Activated naive CD8-positive, alpha-beta T cell (primary cell): ENCODE data around the gene VSIG8.
"Not testable (repeated sequence)": the region's sequence is repeated elsewhere in the genome, so short reads cannot be mapped to it uniquely, and the experiment has no call there.

Experiments used
- H3K27ac Mint-ChIP-seq: one replicate; pipeline ENCODE4 v1.8.0; 2021; ENCODE audit warnings: mixed read lengths
- H3K27me3 Mint-ChIP-seq: one replicate; pipeline ENCODE4 v1.8.0; 2021; ENCODE audit warnings: mixed read lengths
- H3K36me3 Mint-ChIP-seq: one replicate; pipeline ENCODE4 v1.8.0; 2021; ENCODE audit warnings: mixed read lengths
- H3K4me1 Mint-ChIP-seq: one replicate; pipeline ENCODE4 v1.8.0; 2021; ENCODE audit warnings: low read depth, mixed read lengths
- H3K4me3 Mint-ChIP-seq: one replicate; pipeline ENCODE4 v1.8.0; 2021; ENCODE audit warnings: mild to moderate bottlenecking, mixed read lengths
- H3K9me3 Mint-ChIP-seq: one replicate; pipeline ENCODE4 v1.8.0; 2021; ENCODE audit warnings: low read depth, mixed read lengths

VSIG8 gene

GRCh38 chr1:159862557-159862956, at the start of gene VSIG8:
TSS of gene VSIG8 (minus strand) at chr1:159862657. CDS start at chr1:159862521, 136 bp downstream.
- Mint-ChIP-seq H3K4me1 (peaks cover 12% of the 10 kb centered on the region), H3K27me3 (no peaks in the 10 kb centered on the region), H3K27ac (no peak within 1 kb of the TSS), H3K36me3 (no peaks in the 10 kb centered on the region), H3K4me3 (no peak within 1 kb of the TSS), H3K9me3 (no peaks in the 10 kb centered on the region)

DNA sequence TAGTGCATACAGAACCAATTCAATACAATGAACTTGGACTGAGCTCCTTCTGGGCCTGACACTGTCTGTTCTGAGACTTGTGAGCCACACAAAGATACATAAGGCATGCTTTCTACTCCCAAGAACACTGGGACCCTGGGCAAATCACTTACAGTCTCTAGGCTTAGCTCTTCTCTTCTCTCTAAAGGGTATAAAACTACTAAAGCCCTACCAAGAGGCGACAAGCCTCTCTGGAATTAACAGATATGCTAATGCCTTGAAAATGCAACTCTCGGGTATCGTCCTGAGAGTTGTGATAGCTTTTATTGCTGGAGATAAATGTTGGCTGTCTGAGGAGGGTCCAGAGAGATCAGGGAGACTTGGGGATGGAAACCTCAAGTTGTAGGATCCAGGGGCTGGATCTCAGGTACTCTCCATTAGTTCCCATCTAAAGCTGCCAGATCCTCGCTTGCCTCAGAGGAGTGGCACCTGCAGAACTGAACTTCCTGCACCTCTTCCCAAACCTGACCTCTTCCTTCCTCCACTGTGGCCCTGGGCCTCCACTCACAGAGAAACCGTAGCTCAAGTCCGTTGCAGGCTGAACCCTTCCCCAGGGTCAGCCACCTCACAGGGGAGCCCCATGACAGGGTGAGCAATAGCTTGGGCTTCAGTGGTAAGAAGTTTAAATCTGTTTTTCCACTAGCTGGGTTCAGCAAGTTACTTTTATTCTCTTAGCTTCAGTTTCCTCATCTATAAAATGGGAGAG, 49.0 kb upstream of the VSIG8 start:
- Mint-ChIP-seq H3K4me3 (peak overlapping the region; percentile 20), H3K4me1 (peaks cover 63% of the 10 kb centered on the region), H3K36me3 (peaks cover 3% of the 10 kb centered on the region), H3K27ac (peak overlapping the region; percentile 89), H3K27me3 (no peaks in the 10 kb centered on the region), H3K9me3 (no peaks in the 10 kb centered on the region)

- Mint-ChIP-seq H3K4me3 (no peak overlapping the region), H3K4me1 (peaks cover 48% of the 10 kb centered on the region), H3K36me3 (peaks cover 5% of the 10 kb centered on the region), H3K27me3 (no peaks in the 10 kb centered on the region), H3K27ac (no peak overlapping the region), H3K9me3 (peaks cover 3% of the 10 kb centered on the region)
Measured at GRCh38 chr1:159908031-159908940, 45.8 kb upstream of the VSIG8 start.

- Mint-ChIP-seq H3K27me3 (no peaks in the 10 kb centered on the region), H3K4me1 (peaks cover 36% of the 10 kb centered on the region), H3K27ac (peak overlapping the region; percentile 25), H3K4me3 (no peak overlapping the region), H3K36me3 (peaks cover 5% of the 10 kb centered on the region), H3K9me3 (peaks cover 3% of the 10 kb centered on the region)
Measured at GRCh38 chr1:159906960-159907359, 44.5 kb upstream of the VSIG8 start.

- not testable (repeated sequence) for H3K4me3 Mint-ChIP-seq, H3K27me3 Mint-ChIP-seq, H3K36me3 Mint-ChIP-seq, H3K4me1 Mint-ChIP-seq, H3K9me3 Mint-ChIP-seq, H3K27ac Mint-ChIP-seq
Measured at GRCh38 chr1:159904036-159904435, 41.6 kb upstream of the VSIG8 start.

DNA sequence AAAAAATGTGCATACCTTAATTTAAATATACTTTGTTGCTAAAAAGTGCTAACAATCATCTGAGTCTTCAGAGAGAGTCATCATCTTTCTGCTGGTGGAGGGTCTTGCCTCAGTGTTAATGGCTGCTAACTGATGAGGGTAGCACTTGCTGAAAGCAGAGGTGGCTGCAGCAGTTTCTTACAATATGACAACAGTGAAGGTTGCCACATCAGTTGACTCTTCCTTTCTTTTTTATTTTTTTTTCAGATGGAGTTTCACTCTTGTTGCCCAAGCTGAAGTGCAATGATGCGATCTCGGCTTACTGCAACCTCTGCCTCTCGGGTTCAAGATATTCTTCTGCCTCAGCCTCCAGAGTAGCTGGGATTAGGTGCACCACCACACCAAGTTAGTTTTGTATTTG, 40.1 kb upstream of the VSIG8 start:
- Mint-ChIP-seq H3K27me3 (no peaks in the 10 kb centered on the region), H3K36me3 (peaks cover 5% of the 10 kb centered on the region)

GRCh38 chr1:159900755-159901360, 38.4 kb upstream of the VSIG8 start:
- Mint-ChIP-seq H3K27me3 (no peaks in the 10 kb centered on the region), H3K36me3 (peaks cover 5% of the 10 kb centered on the region), H3K9me3 (peaks cover 3% of the 10 kb centered on the region), H3K4me1 (no peaks in the 10 kb centered on the region), H3K4me3 (no peak overlapping the region), H3K27ac (no peak overlapping the region)

More for the DNA sequence above, 40.1 kb upstream of the VSIG8 start:
- Mint-ChIP-seq H3K27ac (no peak overlapping the region), H3K4me3 (no peak overlapping the region), H3K4me1 (peaks cover 6% of the 10 kb centered on the region), H3K9me3 (peaks cover 3% of the 10 kb centered on the region)

DNA sequence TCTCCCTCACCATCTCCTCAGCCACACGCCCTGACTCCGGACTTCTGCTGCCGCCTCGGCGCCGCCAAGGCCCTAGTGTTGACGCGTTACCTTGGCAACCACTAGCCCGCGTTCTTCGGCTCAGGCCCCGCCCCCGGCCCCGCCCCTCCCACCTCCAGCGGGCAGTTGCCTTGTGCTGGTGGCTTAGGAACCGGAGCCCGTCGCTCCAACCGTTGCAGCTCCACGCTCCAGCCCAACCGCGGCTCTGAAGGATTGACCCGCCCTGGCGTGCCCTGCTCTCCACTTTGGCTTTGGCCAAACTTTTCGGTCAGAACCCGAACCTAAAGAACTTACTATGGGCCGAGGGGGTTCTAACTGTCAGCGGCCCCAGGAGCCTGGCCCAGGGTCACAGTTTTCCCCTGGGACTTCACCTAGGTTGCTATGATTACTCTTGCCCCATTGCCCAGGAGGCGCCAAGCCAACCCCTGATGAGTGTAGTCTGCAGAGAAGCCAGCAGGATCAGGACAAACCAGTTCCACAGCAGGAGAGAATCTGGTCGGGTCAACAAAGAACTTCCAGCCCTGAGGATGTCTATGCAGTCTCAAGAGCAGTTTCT, 37.7 kb upstream of the VSIG8 start, which contains the start of gene CFAP45:
Gene CFAP45 (minus strand): TSS at position 80 of the 595 bp plus-strand sequence. CDS start 67 bp downstream, at position 13.
- Mint-ChIP-seq H3K27me3 (no peaks in the 10 kb centered on the region), H3K36me3 (peaks cover 5% of the 10 kb centered on the region), H3K4me3 (no peak within 1 kb of the TSS), H3K9me3 (peaks cover 3% of the 10 kb centered on the region), H3K27ac (no peak within 1 kb of the TSS), H3K4me1 (no peaks in the 10 kb centered on the region)

- H3K4me1 Mint-ChIP-seq, H3K9me3 Mint-ChIP-seq, H3K27ac Mint-ChIP-seq: not testable (repeated sequence)
Measured at GRCh38 chr1:159899634-159900033, 37.2 kb upstream of the VSIG8 start.

GRCh38 chr1:159898527-159898926, 36.1 kb upstream of the VSIG8 start:
- no peak overlapping the region for H3K27ac Mint-ChIP-seq

More at GRCh38 chr1:159899634-159900033, 37.2 kb upstream of the VSIG8 start:
- not testable (repeated sequence) for H3K36me3 Mint-ChIP-seq, H3K27me3 Mint-ChIP-seq, H3K4me3 Mint-ChIP-seq

GRCh38 chr1:159897962-159898361, 35.5 kb upstream of the VSIG8 start:
- Mint-ChIP-seq H3K36me3 (no peaks in the 10 kb centered on the region), H3K27me3 (no peaks in the 10 kb centered on the region), H3K27ac (no peak overlapping the region), H3K4me3 (no peak overlapping the region), H3K4me1 (no peaks in the 10 kb centered on the region), H3K9me3 (no peaks in the 10 kb centered on the region)

More at GRCh38 chr1:159898527-159898926, 36.1 kb upstream of the VSIG8 start:
- Mint-ChIP-seq H3K4me1 (no peaks in the 10 kb centered on the region), H3K36me3 (peaks cover under 1% of the 10 kb centered on the region), H3K9me3 (no peaks in the 10 kb centered on the region), H3K27me3 (no peaks in the 10 kb centered on the region), H3K4me3 (no peak overlapping the region)

DNA sequence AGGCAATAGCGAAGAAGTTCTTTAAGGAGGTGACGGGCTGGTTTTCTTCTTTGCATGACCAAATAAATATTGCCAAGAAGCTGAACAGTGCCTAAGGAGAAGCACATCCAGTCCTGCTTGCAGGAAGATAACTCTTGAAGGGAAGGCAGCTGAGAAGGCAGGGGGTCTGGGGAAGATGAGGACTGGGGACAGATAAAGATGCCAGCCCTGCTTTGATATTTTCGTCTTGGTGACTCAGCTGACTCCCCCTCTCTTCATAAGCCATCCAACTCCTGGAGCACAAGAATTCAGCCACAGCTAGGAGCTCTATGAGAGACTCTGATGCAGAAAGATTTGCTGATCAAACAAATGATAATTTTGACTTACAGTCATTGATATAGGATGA, 34.1 kb upstream of the VSIG8 start:
- no peaks in the 10 kb centered on the region for H3K36me3 Mint-ChIP-seq
- H3K9me3 Mint-ChIP-seq: no peaks in the 10 kb centered on the region
- peaks cover 3% of the 10 kb centered on the region for H3K4me1 Mint-ChIP-seq
- H3K4me3 Mint-ChIP-seq: no peak overlapping the region
- H3K27me3 Mint-ChIP-seq: no peaks in the 10 kb centered on the region
- H3K27ac Mint-ChIP-seq: no peak overlapping the region

DNA sequence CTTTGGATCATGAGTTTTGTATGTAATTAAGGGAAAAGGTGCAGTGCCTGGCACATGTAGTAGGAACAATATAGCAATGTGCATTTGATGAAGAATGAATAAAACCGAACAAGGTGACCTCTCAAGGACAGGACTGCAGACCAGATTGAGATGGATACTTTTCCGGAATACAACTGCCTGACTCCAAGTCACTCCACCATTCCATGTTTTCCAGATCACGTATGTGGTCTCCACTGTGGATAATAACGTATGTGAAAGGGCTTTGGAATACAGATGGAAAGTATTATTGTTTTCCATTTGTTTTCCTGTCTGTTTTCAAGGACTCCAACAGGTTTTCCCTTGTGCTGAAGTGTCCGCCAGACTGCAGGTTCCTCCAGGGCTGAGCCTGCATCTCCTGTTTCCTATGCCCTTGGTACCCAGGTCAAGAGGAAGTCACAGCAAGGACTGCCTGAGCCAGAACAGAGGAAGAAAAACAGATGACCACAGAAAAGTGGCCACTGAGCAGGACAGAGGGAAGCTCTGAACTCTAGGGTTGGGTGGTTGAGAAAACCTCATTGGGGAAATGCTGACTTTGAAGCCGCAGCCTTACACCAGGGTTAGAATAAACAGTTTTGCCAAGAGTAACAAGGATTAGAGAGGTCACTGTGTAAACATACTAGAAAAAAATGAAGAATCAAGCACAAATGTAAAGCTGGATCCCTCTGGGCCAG, 33.5 kb upstream of the VSIG8 start:
- Mint-ChIP-seq H3K27ac (no peak overlapping the region), H3K36me3 (no peaks in the 10 kb centered on the region), H3K27me3 (no peaks in the 10 kb centered on the region), H3K4me1 (peaks cover 5% of the 10 kb centered on the region), H3K4me3 (no peak overlapping the region), H3K9me3 (no peaks in the 10 kb centered on the region)

DNA sequence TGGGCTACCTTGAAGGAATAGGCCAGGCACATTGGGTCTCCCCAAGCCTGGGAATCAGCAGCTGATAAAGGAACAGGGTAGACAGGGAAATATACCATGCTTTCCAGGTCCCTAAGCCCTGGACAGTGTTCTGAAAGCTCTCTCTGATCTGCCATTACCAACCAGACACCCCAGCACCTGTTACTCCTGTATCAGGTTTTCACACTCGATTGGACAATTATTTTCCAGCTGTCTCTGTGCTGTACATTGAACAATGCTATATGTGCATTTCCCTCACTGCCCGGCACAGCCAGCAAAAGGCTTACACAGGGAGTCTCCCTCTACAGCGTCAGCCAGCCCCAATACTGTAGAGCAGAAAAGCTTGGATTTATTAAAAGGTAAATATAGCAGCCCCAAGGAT, 32.8 kb upstream of the VSIG8 start:
- Mint-ChIP-seq H3K27me3 (no peaks in the 10 kb centered on the region), H3K27ac (no peak overlapping the region), H3K4me1 (peaks cover 5% of the 10 kb centered on the region), H3K4me3 (no peak overlapping the region), H3K36me3 (no peaks in the 10 kb centered on the region), H3K9me3 (no peaks in the 10 kb centered on the region)
